Right lung (tissue), 5 donors: ENCODE results near the gene CDC42EP4. TPM values are rescaled to one million over a fixed set of nuclear protein-coding genes. Genes with fewer than 3 reads are reported as not detected.

Experiments used
- DNase-seq, 2 donors: peaks; one replicate each; pipeline ENCODE4 v3.0.0-alpha.2; 2013
- polyA plus RNA-seq, 5 donors: library from polyadenylated mRNA; unstranded; fragments of 120-200 nt; gene quantifications; one replicate each; pipeline versions ENCODE4 v1.2.1 to v1.2.3, GENCODE V29; 2013; ENCODE audit warnings: inconsistent platforms in 1 of 5, low replicate concordance in 1 of 5; ENCODE audit not compliant: insufficient read length in 5 of 5, insufficient read depth in 1 of 5

CDC42EP4 gene
- polyA plus RNA-seq, 5 donors, result 58.8 to 90.6 (median 67.0) TPM

GRCh38 chr17:73304438-73304837, 7.4 kb downstream of the CDC42EP4 start:
- no peak for DNase-seq

GRCh38 chr17:73302189-73302588, 9.6 kb downstream of the CDC42EP4 start:
- no peak for DNase-seq

GRCh38 chr17:73301369-73301768, 10.4 kb downstream of the CDC42EP4 start:
- DNase-seq, result no peak

DNA sequence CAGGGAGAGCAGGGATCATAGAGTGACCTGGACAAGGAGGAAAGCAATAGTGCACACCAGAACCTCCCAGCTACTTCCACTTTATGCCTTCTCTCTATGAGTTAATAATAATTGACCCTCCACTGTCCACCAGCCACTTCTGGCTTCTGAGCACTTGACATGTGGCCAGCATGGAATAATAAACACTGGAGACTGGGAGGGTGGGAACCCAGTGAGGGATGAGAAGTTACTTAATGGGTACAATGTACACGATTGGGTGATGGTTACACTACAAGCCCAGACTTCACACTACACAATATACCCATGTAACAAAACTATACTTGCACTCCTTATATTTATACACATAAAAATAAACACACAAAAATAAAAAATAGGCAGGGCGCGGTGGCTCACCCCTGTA, 11.4 kb downstream of the CDC42EP4 start:
- no peak for DNase-seq

DNA sequence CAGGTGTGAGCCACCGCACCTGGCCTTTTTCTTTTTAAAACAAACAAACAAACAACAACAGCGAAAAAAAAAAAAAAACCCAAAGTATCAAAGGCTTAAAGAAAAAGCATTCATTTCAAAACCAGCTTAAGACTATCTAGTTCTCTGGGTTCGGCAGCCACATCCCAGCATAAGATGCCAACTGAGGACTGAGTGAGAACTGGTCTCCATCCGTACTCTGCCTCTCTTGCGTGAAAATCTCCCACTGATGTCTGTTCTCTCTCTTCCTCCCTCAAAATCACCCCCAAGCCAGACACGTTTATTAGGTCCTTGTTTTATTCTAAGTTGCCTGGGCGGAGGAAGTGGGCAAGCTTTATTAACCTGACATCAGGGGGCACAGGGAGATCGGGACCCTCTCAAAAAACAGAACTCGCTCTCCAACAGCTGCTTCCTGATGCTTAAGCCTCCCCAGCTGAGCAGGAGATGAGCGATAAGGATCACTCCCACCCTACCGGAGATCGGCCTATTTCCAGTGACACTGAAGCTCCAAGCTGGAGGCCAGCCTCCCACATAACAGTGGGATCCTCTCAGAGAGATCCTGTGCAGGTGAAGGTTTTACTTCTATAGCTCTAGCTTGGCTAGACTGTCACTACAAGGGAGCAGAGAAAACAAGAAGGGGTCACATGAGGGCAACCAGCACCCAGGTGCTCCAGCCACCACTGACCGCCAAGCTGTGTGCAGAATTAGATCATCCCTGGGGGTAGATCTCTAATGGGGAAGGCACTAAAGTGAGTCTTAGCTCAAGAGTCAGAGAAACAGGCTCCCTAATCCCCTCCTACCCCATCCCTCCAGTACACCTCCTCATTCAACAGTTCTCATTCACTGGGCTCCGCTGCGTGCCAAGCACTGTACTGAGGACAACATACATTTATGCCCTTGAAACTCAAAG, 13.6 kb downstream of the CDC42EP4 start:
- no peak for DNase-seq

GRCh38 chr17:73293480-73293911, 18.3 kb downstream of the CDC42EP4 start:
- no peak for DNase-seq

GRCh38 chr17:73293031-73293430, 18.8 kb downstream of the CDC42EP4 start:
- DNase-seq, result no peak

DNA sequence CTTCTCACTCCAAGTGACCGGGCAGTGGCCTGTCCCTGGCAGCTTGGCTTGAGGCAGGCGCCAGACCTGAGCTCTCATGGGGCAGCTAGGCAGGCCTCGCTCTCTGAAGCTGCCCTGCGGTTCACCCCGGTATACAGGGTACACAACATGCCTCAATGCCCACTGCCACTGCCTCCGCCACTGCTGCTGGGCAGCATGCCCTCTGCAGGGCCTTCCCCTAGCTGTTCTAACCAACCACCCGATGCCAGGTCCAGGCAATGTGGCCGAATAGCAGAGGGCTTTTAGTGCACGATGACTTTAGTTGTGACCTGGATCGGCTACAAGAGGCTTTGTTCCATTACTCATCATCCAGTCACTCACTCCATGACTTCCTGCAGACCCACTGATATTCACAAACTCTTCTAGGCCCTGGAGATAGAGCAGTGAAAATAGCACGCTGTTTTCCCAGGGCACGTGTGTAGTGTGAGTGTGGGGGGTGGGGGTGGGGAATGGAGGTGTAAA, 19.7 kb downstream of the CDC42EP4 start:
- no peak for DNase-seq

DNA sequence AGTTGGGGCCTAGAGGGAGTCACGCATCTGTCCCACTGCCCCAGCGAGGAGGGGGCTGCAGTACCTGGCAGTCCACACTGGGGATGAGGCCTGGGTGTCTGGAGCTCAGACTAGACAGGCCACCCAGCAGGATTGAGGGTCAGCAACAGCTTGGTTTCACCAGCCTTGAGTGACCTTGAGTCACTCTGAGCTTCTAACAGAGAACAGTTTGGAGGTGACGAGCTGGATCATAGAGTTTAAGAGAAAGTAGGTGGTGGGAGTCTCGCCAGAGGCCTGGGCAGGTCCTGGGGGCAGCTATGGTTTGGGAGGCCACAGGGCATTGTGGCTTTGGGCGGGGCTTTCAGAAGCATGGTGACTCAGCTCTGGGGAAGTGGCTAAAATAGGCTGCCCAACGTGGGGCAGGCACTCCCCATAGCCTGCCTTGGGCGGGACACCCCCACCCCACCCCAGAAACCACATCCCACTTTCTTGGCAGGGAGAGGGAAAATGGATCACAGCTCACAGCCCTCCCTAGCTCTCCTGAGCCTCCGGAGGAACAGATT, 20.5 kb downstream of the CDC42EP4 start:
- DNase-seq, result no peak

DNA sequence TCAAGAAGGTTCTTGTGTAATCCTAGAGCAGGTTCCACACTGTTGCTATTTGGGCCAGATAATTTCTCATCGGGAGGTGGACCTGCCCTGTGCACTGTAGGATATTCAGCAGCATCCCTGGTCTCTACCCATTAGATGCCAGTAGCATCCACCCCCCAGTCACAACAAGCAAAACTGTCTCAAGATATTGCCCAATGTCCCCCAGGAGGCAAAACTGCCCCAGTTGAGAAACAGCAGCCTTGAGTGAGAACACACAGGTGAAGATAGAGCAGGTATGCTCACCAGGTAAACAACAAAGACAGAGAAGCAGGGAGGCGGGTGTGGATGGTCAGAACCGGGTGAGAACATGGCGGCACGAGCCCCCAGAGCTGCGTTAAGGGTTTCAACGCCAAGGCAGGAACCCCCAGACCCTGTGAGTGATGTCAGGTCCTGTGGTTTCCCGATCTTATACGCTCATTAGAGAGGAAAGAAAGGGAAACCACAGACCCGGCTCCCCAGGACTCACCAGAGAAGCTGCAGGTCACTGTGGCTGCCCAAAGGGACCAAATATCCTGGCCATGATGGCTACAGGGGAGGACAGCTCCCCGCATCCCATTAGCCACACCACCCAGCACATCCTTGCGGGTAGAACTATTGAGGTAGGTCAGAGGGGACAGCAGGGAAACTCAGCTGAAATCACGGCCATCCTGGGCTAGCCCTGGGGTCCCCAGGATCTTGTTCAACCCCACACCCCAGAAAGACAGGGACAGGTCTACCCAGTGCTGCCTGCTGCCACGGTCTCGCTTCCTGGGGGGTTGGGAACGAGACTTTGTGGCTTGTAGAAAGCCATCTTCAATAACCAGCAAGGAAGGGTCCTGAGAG, 21.2 kb downstream of the CDC42EP4 start:
- DNase-seq, result no peak

- DNase-seq, result no peak
Measured at GRCh38 chr17:73289549-73290254, 22.1 kb downstream of the CDC42EP4 start.

DNA sequence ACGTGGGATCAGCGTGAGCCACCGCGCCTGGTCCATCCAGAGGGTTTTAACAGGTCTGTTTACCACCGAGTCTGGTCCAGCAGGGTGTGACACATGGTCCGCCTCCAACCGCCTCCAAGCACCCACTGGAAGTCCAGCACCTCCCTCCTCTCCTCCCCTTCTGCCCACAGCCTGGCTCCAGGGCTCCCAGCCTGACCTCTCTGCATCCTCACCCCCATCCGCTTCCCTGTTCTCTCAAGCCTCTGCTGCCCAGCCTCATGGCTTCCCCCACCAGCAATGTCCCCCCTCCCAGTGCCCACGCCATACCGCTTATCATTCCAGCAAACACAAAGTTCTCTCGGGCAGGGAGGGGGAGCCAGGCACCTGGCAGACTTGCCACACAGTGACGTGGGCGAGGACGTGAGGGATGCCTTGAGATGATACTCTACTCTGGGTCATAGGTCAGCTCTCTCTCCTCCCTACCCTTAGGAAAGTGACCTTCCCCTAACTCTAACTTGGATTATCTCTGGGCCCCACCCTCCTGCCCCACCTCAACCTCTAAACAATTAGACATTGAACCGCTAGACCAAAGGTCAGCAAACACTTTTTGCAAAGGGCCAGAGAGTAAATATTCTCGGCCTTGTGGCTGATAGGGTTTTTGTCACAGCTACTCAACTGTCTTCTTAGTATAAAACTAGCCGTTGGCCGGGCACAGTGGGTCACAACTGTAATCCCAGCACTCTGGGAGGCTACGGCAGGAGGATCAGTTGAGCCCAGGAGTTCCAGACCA, 23.1 kb downstream of the CDC42EP4 start:
- no peak for DNase-seq

DNA sequence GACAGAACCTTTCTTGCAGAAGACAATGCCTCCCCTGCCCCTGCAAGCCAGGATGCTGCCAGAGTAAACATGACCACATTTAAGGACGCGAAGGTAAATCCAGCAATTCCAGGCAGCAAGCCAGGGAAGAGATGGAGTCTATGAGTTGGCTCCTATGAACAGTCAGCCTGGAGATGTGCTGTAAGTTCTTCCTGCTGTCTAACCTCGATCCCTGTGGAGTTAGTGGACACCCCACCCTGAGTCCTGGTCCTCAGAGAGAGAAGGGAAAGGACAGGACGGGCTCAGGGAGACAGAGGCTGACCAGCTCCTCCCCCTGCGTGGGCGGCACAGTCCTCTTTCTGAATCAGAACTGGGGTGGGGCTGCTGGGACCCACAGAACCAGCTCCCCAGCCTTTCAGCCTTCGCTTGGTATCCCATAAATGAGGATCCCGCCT, 24.9 kb downstream of the CDC42EP4 start:
- DNase-seq, result no peak

DNA sequence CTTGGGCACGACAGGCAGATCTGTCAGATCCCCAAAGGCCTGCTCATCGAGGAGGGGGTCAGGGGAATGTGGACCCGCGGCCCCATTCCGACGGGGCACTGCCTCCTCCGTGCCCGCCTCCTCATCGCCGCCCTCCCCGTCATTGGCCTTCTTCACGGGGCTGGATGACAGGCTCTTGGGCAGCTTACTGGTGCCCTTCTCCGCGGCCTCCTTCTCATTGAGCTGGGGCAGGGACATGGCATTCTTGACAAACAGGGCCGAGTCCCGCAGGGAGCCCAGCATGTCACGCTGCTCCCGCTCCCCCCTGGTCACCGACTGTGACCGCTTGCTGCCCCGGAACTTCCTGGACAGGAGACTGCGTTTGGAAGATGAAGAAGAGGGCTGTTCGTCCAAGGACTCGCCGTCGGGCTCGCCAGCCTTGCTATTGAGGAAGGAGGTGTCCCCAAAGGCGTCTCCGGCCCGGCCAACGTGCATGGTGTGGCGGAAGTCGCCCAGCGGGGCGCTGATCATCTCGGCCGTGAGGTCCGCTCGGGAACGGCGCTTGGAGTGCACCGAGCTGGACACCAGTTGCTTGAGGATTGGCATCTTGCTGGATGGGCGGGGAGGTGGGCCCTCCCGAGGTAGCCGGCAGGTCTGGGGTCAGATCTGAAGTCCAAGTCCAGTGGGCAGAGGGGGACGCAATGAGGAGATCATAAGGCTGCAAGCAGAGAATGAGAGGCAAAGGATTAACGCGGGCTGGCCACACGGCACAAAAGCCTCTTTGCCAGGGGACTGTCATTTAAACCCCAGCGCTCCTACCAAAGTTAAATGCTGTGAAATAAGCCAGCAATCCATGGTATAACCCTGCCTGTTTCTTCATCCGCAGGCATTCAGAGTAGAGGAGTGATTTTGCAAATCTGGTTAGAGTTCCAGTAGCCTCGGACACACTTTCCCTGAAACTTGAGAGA, 25.6 kb downstream of the CDC42EP4 start:
- DNase-seq, result no peak

- DNase-seq, result no peak
Measured at GRCh38 chr17:73285603-73285908, 26.2 kb downstream of the CDC42EP4 start.

DNA sequence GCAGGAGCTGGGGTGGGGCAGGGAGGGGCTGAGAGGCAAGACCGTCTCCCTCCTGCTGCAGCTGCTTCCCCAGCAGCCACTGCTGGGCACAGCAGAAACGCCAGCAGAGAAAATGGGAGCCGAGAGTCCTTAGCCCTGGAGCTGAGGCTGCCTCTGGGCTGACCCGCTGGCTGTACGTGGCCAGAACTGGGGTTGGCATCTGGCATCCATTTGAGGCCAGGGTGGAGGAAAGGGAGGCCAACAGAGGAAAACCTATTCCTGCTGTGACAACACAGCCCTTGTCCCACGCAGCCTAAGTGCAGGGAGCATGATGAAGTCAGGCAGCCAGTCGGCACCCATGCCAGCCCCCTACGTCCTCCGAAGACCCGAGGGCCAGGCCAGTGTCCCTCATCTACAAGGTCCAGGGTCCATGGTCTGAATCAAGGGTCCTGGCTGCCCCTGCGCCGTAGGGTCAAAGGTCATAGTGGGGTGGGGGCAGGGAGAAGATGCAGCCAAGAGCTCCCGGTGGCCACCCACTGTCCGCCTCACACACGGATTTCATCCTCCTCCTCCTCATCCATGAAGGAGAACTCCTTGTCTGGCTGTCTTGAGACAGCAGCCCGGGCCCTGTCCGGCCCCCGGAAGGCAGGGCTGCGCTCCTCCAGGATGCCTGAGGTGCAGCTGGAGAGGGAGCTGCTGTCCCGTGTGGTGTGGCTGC, 26.7 kb downstream of the CDC42EP4 start:
- no peak for DNase-seq

GRCh38 chr17:73284354-73284753, 27.4 kb downstream of the CDC42EP4 start:
- no peak for DNase-seq

GRCh38 chr17:73283841-73284282, 27.9 kb downstream of the CDC42EP4 start:
- no peak for DNase-seq

- DNase-seq, result no peak
Measured at GRCh38 chr17:73283250-73283649, 28.6 kb downstream of the CDC42EP4 start.
